ENCODE measurements around the gene ING5.
"Not testable (repeated sequence)": the region's sequence is repeated elsewhere in the genome, so short reads cannot be mapped to it uniquely, and the experiment has no call there.

Gene ING5

DNA sequence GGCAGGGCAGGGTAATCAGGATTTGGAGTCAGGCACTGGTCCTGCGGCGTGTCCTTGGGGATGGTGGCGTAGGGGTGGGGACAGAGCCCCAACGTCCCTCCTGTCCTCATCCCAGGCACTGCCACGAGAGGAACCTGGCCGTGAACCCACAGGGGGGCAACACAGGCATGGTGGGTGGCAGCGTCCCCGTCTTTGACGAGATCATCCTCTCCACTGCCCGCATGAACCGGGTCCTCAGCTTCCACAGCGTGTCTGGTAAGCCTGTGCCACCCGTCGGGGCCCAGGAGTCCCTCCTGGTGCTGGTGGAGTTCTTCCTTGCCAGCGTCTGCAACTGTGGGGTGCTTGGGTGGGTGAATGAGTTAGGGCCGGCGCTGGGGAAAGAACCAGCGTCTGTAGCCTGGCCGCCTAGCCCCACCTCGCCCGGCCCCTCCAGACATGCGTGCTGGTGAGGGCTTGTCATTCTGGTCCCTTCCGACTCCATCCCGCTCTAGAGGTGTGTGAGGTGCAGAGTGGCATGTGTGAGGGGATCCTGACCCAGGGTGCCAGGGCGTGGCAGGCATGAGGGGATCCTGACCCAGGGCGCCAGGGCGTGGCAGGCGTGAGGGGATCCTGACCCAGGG, 40.6 kb downstream of the ING5 start:
- no peak for DNase-seq

- not testable (repeated sequence) for DNase-seq
These were observed 41.2 kb downstream of the ING5 start for GRCh38 chr2:241743008-241743407.

GRCh38 chr2:241743620-241744019, 41.8 kb downstream of the ING5 start:
- DNase-seq, result no peak

GRCh38 chr2:241744028-241744754, 42.4 kb downstream of the ING5 start:
- no peak for DNase-seq

DNA sequence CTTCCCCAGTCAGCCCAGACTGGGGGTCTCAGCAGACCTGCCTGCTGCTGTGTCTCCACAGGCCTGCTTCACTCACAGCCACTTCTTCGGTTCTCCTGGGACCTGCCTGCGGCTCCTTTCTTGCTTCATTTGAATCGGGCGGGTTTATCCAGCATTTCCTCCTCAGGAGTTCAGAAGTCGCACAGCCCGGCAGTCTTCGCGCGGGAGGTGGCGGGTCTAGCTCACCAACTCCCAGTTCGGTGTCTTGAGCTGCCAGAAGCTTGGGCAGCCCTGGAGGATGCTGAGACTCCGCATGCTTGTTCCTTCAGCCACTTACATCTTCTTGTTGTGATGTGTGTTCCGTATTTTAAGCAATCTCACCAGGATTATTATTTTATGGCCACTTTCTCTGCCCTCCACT, 43.4 kb downstream of the ING5 start:
- DNase-seq, result no peak

GRCh38 chr2:241746084-241746483, 44.2 kb downstream of the ING5 start:
- DNase-seq, result no peak

DNA sequence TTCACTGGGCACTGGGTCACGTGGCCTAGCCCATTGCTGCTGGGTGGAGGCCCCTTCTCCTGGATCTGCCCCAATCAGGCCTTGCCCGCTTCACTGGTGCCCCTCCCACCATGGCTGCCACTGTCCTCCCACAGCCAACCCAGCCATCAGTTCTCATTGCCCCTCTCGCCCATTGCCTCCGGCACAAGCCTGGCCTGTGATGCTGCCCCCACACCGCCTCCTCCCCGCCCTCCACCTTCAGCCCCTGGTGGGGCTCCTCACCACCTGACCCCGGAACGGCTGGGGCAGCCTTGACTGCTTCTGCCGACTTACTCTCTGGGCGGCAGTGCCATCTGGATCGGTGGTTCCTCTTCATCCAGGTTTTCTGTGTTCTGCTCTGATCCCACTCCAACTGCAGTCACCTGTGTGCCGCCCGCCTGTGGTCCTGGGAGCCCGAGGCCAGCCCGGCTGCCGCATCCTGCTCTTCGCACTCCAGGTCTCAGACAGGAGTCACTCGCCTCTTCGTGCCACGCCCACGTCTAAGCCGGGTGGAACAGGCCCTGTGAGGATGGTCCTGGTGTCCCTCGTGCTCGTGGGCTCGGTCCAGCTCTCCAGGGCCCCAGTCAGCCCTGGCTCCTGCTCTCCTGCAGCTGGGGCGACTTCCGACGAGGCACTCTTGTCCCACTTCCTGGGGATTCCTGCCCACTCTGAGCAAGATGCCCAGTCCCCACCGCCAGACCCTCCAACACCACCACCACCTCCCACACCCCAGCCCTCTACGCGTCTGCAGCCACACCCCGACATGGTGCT, 46.8 kb downstream of the ING5 start:
- no peak for DNase-seq

GRCh38 chr2:241750076-241750840, 48.4 kb downstream of the ING5 start:
- no peak for DNase-seq

GRCh38 chr2:241751152-241751551, 49.3 kb downstream of the ING5 start:
- no peak for DNase-seq

- DNase-seq, result no peak
These were observed 49.9 kb downstream of the ING5 start for GRCh38 chr2:241751776-241752175.

DNA sequence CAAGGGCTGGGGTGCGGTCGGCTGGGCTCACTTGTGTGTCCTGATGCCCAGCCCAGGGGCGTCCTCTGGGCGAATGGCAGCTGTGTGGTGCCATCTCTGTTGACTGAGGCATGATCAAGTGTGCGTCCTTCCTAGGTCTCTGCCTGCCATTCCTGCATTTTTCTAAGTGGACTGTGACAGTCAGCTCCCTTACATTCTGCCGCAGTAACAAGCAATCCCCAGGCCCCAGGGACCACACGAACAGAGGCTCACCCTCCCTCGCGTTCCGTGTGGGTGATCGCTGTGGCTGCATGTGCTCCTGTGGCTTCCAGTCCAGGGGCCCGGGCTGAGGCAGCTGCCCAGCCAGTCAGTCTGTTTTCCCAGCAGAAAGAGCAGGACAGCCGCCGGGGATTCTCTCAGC, 50.4 kb downstream of the ING5 start:
- no peak for DNase-seq

DNA sequence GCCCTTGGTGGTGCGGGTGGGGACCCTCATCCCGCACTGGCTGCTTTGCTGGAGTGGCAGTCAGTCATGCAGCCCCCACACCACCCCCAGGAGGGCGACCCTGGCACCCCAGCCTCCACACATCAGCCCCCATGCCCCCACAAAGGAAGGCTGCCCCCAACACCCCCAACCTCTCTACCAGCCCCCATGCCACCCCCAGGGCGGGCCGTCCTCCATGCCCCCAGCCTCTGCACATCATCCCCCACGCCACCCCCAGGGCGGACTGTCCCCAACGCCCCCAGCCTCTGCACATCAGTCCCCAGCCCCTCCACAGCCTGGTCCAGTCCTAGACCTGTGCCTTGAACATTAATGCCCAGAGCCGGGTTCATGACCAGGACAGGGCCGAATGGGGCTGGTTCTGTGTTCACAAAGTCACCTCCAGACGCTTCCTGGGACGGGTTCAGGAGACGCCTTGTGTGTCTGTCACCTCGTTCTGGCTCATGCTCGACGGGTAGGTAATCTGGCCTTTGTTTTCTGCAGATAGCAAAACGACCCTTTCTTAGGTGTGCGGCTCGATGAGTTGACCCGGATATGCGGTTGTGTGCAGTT, 50.9 kb downstream of the ING5 start:
- DNase-seq, result no peak

GRCh38 chr2:241753493-241753892, 51.7 kb downstream of the ING5 start:
- no peak for DNase-seq

- no peak for DNase-seq
These were observed 52.2 kb downstream of the ING5 start for GRCh38 chr2:241754042-241754441.

DNA sequence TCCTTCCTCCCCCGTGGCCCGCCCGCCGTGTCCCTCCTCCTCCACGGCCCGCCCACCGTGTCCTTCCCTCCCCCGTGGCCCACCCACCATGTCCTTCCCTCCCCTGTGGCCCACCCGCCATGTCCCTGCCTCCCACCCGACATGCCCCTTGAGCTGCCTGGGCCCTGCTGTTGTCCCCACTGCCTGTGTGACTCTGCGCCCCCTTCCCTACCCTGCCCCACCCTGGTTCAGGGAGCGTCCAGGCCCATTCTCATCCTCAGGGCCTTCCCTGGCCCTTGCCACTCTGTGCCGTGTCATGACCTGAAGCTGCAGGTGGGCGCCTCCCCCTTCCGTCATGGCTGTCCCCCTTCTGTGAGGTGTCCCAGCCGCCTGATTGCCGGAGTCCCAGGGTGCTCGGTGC, 53.3 kb downstream of the ING5 start:
- no peak for DNase-seq

DNA sequence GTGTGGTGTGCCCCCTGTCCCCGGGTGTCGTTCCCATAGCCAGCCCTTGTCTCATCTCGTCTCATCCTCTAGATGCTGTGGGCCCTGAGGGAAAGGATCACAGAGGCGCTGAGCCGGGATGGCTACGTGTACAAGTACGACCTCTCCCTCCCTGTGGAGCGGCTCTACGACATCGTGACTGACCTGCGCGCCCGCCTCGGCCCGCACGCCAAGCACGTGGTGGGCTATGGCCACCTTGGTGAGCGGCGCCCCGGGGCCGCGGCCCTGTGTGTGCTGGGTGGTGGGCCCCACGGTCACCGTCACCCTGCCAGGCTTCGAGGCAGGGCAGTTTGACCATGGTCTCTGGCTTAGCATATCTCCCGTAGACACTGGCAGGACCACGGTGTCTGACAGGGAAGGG, 53.9 kb downstream of the ING5 start:
- DNase-seq, result no peak

- no peak for DNase-seq
These were observed 57.4 kb downstream of the ING5 start for GRCh38 chr2:241759067-241759807.

DNA sequence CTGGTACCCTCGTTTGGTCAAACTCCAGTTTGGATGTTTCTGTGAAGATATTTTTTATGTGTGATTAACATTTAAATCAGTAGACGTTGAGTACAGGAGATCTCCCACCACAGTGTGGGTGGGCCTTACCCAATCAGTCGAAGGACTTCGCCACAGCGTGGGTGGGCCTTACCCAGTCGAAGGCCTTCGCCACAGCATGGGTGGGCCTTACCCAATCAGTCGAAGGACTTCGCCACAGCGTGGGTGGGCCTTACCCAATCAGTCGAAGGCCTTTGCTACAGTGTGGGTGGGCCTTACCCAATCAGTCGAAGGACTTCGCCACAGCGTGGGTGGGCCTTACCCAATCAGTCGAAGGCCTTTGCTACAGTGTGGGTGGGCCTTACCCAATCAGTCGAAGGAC, 58.1 kb downstream of the ING5 start:
- not testable (repeated sequence) for DNase-seq

GRCh38 chr2:241760301-241760771, 58.5 kb downstream of the ING5 start:
- no peak for DNase-seq

GRCh38 chr2:241762321-241762932, 60.6 kb downstream of the ING5 start:
- no peak for DNase-seq

- DNase-seq, result peak; percentile 60
These were observed 61.1 kb downstream of the ING5 start for GRCh38 chr2:241762933-241763369.
